ES-I3 (cell line): ENCODE results near the gene PCDHB5.
"Not testable (repeated sequence)": the region's sequence is repeated elsewhere in the genome, so short reads cannot be mapped to it uniquely, and the experiment has no call there.

Experiments
- H3K36me3 ChIP-seq: 2 replicates; pipeline ENCODE4 v1.6.1; 2013; ENCODE audit warnings: mild to moderate bottlenecking, low read length, control low read depth, moderate library complexity; ENCODE audit not compliant: insufficient read depth
- H3K4me1 ChIP-seq: 2 replicates; pipeline ENCODE4 v1.6.1; 2013; ENCODE audit warnings: mild to moderate bottlenecking, control low read depth, low read length; ENCODE audit not compliant: insufficient read depth
- H3K9ac ChIP-seq: 2 replicates; pipeline ENCODE4 v1.6.1; 2013; ENCODE audit warnings: low read depth, mild to moderate bottlenecking, low read length, moderate library complexity
- H3K9me3 ChIP-seq: 2 replicates; pipeline ENCODE4 v1.6.1; 2013; ENCODE audit warnings: mild to moderate bottlenecking, low read length, moderate library complexity; ENCODE audit not compliant: control insufficient read depth, insufficient read depth

The PCDHB5 gene

GRCh38 chr5:141135030-141135717, at the start of gene PCDHB5:
TSS of gene PCDHB5 (plus strand) at chr5:141135206. CDS start at chr5:141135435, 229 bp downstream.
- Histone ChIP-seq H3K9me3 (0 out of 2 replicates have a peak, but pooled peaks cover 3% of the 10 kb centered on the region), H3K4me1 (no peaks in the 10 kb centered on the region), H3K36me3 (no peaks in the 10 kb centered on the region), H3K9ac (peak within 1 kb of the TSS; percentile 89)

DNA sequence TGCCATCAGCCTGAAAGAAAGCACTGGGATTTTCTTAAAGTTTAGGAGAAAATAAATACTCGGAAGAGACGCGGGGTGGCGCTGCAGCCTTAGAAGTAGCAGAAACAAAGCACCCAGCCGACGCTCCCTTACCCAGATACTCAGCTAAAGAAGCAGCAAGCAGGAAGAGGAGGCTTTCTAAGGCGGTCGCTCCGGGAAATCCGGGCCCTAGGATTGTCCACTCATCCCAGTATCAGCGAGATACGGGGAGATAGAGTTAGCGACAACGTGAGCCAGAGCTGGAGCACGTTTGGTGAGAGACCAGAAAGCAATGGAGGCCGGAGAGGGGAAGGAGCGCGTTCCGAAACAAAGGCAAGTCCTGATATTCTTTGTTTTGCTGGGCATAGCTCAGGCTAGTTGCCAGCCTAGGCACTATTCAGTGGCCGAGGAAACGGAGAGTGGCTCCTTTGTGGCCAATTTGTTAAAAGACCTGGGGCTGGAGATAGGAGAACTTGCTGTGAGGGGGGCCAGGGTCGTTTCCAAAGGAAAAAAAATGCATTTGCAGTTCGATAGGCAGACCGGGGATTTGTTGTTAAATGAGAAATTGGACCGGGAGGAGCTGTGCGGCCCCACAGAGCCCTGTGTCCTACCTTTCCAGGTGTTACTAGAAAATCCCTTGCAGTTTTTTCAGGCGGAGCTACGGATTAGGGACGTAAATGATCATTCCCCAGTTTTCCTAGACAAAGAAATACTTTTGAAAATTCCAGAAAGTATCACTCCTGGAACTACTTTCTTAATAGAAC, 40.3 kb upstream of the PCDHB5 start, which contains the start of gene PCDHB2:
Gene PCDHB2, plus strand, starts transcription at position 135 of the 782 bp plus-strand sequence. Its CDS starts 176 bp downstream, at position 311.
- Histone ChIP-seq H3K36me3 (no peaks in the 10 kb centered on the region), H3K9me3 (no peaks in the 10 kb centered on the region), H3K9ac (peak within 1 kb of the TSS; percentile 72), H3K4me1 (no peaks in the 10 kb centered on the region)

GRCh38 chr5:141095263-141095641, 39.8 kb upstream of the PCDHB5 start:
- Histone ChIP-seq H3K36me3 (no peaks in the 10 kb centered on the region), H3K9me3 (no peaks in the 10 kb centered on the region), H3K4me1 (no peaks in the 10 kb centered on the region), H3K9ac (peak overlapping the region; percentile 72)

- H3K9ac ChIP-seq, H3K4me1 ChIP-seq, H3K9me3 ChIP-seq, H3K36me3 ChIP-seq: not testable (repeated sequence)
Observed at GRCh38 chr5:141096181-141096580, 38.8 kb upstream of the PCDHB5 start.

DNA sequence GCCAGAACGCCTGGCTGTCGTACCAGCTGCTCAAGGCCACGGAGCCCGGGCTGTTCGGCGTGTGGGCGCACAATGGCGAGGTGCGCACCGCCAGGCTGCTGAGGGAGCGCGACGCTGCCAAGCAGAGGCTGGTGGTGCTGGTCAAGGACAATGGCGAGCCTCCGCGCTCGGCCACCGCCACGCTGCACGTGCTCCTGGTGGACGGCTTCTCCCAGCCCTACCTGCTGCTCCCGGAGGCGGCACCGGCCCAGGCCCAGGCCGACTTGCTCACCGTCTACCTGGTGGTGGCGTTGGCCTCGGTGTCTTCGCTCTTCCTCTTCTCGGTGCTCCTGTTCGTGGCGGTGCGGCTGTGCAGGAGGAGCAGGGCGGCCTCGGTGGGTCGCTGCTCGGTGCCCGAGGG, 38.4 kb upstream of the PCDHB5 start:
- not testable (repeated sequence) for H3K9ac ChIP-seq, H3K9me3 ChIP-seq, H3K36me3 ChIP-seq, H3K4me1 ChIP-seq

DNA sequence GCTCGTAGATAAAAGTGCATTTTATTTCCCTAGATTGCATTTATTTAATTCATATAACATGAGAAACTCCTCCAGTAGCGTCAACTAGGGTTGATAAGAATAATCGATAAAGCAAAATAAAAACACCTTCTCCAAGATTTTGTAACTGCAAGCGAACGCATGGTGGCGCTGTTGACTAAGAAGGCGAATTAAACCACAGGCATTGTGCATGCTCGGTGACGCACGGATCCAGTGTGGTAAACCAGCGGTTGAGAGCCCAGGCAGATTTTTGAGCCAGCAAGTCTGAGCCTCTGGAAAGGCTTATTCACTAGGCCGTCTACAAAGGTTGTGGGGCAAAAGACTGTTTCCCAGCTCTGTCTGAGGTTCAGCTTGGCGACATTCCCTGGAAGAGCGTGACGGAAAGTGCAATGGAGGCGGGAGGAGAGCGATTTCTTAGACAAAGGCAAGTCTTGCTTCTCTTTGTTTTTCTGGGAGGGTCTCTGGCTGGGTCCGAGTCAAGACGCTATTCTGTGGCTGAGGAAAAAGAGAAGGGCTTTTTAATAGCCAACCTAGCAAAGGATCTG, 34.7 kb upstream of the PCDHB5 start, which contains the start of gene PCDHB3:
Gene PCDHB3, plus strand, starts transcription at position 231 of the 563 bp plus-strand sequence. Its CDS starts 177 bp downstream, at position 408.
- Histone ChIP-seq H3K9ac (peak within 1 kb of the TSS; percentile 25), H3K9me3 (no peaks in the 10 kb centered on the region), H3K4me1 (no peaks in the 10 kb centered on the region), H3K36me3 (no peaks in the 10 kb centered on the region)

DNA sequence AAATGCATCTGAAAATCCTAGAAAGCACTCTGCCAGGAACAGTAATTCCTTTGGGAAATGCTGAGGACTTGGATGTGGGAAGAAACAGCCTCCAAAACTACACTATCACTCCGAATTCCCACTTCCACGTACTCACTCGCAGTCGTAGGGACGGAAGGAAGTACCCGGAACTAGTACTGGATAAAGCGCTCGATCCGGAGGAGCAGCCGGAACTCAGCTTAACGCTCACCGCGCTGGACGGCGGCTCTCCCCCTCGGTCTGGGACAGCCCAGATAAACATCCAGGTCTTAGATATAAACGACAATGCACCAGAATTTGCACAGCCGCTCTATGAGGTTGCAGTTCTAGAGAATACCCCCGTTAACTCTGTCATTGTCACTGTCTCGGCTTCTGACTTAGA, 33.9 kb upstream of the PCDHB5 start:
- Histone ChIP-seq H3K36me3 (no peaks in the 10 kb centered on the region), H3K9me3 (no peaks in the 10 kb centered on the region), H3K9ac (no peak overlapping the region), H3K4me1 (no peaks in the 10 kb centered on the region)

DNA sequence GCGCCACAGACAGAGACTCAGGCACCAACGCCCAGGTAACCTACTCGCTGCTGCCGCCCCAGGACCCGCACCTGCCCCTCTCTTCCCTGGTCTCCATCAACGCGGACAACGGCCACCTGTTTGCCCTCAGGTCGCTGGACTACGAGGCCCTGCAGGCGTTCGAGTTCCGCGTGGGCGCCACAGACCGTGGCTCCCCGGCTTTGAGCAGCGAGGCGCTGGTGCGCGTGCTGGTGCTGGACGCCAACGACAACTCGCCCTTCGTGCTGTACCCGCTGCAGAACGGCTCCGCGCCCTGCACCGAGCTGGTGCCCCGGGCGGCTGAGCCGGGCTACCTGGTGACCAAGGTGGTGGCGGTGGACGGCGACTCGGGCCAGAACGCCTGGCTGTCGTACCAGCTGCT, 32.9 kb upstream of the PCDHB5 start:
- not testable (repeated sequence) for H3K9me3 ChIP-seq, H3K4me1 ChIP-seq, H3K36me3 ChIP-seq, H3K9ac ChIP-seq

DNA sequence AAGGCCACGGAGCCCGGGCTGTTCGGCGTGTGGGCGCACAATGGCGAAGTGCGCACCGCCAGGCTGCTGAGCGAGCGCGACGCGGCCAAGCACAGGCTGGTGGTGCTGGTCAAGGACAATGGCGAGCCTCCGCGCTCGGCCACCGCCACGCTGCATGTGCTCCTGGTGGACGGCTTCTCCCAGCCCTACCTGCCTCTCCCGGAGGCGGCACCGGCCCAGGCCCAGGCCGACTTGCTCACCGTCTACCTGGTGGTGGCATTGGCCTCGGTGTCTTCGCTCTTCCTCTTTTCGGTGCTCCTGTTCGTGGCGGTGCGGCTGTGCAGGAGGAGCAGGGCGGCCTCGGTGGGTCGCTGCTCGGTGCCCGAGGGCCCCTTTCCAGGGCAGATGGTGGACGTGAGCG, 32.5 kb upstream of the PCDHB5 start:
- not testable (repeated sequence) for H3K9ac ChIP-seq, H3K4me1 ChIP-seq

DNA sequence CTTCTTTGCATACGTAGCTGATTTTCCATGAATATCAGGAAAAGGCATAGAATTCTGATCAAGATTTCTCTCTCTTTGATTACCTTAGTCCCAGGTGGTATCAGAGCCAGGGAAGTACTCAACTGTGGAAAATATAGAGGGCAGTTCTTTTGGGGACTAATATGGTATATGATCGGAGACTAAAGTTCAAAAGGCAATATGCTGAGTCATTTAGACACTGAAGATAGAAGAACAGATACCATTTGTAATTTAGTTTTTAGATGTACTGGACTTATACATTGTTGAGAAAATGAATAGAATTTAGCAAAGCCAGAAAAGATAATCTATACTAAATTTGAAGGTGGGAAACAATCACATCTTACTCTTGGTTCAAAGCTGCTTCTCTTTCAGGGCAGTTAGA, 29.7 kb upstream of the PCDHB5 start:
- H3K9ac ChIP-seq, result no peak overlapping the region
- H3K36me3 ChIP-seq, result no peaks in the 10 kb centered on the region
- no peaks in the 10 kb centered on the region for H3K9me3 ChIP-seq
- no peaks in the 10 kb centered on the region for H3K4me1 ChIP-seq

More for the DNA sequence above, 32.5 kb upstream of the PCDHB5 start:
- H3K9me3 ChIP-seq, H3K36me3 ChIP-seq: not testable (repeated sequence)

DNA sequence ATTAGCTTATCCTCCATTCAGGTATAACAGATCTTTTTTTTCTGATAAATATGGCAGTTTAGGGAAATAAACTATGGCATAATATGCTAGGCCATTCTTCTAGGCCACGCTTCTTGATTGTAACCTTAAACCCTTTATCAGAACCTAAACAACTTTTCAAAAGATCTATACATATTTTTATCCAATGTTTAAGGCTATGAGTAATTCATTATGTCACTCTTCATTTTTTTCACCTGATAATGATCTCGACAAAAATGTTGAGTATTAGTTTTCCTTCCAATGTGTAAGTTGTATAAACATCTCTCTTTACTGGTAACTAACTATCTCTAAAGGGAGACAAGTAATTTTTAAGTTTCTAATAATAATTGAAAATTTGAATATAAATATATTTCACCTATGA, 15.8 kb upstream of the PCDHB5 start:
- Histone ChIP-seq H3K4me1 (no peaks in the 10 kb centered on the region), H3K9me3 (peaks cover 8% of the 10 kb centered on the region; the same call in 1 of the 2 replicates), H3K9ac (no peak overlapping the region), H3K36me3 (no peaks in the 10 kb centered on the region)

DNA sequence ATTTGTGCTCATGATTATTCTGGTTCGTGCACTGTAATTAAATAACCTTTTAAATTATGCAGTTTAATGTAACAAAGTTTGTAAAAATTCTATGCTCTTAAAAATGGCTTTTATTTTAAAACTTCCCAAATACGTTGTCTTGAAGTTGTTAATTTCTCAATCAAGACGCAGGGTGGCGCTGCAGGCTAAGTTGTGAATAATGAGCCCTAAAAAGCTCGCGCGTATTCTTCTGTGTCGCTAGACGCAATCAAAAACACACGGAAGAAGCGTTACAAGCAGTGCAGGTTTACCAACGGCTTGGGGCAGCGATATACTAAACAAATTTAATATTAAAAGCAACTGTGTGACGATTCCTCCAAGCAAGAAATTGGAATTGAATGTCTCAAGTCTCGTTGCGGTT, 13.4 kb upstream of the PCDHB5 start, which contains the start of gene PCDHB4:
Gene PCDHB4, plus strand, starts transcription at position 256 of the 400 bp plus-strand sequence. CDS start 181 bp downstream, outside the sequence.
- H3K36me3 ChIP-seq, result no peaks in the 10 kb centered on the region
- H3K9ac ChIP-seq, result peak within 1 kb of the TSS; percentile 3; the same call in 1 of the 2 replicates
- H3K4me1 ChIP-seq, result no peaks in the 10 kb centered on the region
- H3K9me3 ChIP-seq, result peaks cover 6% of the 10 kb centered on the region; the same call in 1 of the 2 replicates

- Histone ChIP-seq H3K36me3 (no peaks in the 10 kb centered on the region), H3K4me1 (no peaks in the 10 kb centered on the region), H3K9me3 (peaks cover 3% of the 10 kb centered on the region; the same call in 1 of the 2 replicates), H3K9ac (peak overlapping the region; percentile 3; the same call in 1 of the 2 replicates)
Observed at GRCh38 chr5:141121985-141122384, 13.0 kb upstream of the PCDHB5 start.

- H3K36me3 ChIP-seq, H3K9me3 ChIP-seq, H3K4me1 ChIP-seq, H3K9ac ChIP-seq: not testable (repeated sequence)
Observed at GRCh38 chr5:141123396-141124135, 11.4 kb upstream of the PCDHB5 start.
